Astrocyte (in vitro differentiated cells and primary cell): ENCODE results near the gene WDR36.

Source experiments
- CTCF ChIP-seq: IDR thresholded peaks from 2 replicates; pipeline ENCODE4 v1.5.1; 2011; ENCODE audit warnings: low read depth, mild to moderate bottlenecking, inconsistent platforms, low read length, moderate library complexity; ENCODE audit not compliant: insufficient read depth
- EZH2 ChIP-seq: IDR thresholded peaks from 2 replicates; pipeline ENCODE4 v1.6.1; 2012; ENCODE audit warnings: mild to moderate bottlenecking, low read length, inconsistent platforms; ENCODE audit not compliant: insufficient read depth

GRCh38 chr5:111074244-111074643 is 17.9 kb upstream of the WDR36 start:
- TF ChIP-seq CTCF (no peak), EZH2 (no peak)
